Right lung (tissue), 5 donors: ENCODE data around the gene ZNF341. TPM values are rescaled to one million over a fixed set of nuclear protein-coding genes. Genes with fewer than 3 reads are reported as not detected.

Experiments
- DNase-seq, 2 donors: peaks; one replicate each; pipeline ENCODE4 v3.0.0-alpha.2; 2013
- polyA plus RNA-seq, 5 donors: library from polyadenylated mRNA; unstranded; fragments of 120-200 nt; gene quantifications; one replicate each; pipeline versions ENCODE4 v1.2.1 to v1.2.3, GENCODE V29; 2013; ENCODE audit warnings: inconsistent platforms in 1 of 5, low replicate concordance in 1 of 5; ENCODE audit not compliant: insufficient read length in 5 of 5, insufficient read depth in 1 of 5

The ZNF341 gene
- polyA plus RNA-seq, 5 donors, result 3.0 to 5.3 (median 4.0) TPM

DNA sequence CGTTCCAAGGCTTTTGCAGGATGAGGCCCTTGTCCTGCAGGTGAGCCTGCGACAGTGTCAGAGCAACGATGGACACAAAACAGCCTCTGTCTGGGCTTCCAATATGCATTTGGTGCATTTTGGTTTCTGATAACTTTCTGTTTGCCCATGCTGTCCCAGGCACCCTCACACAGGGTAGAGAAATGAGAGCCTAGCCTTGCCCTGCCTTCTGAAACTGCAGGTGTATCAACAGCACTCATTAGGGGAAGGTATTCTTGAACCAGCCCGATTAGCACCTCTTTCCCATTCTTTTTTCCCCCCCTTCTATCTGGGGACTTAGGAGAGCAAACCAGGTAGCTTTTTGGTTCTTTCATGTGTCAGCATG lies 109.6 kb downstream of the ZNF341 start:
- DNase-seq, result no peak

Other genes starting within 250 kb of the ZNF341 start
- 10 to 100 TPM; 34.1 to 48.8 (median 40.5) TPM for gene CBFA2T2, start 241.9 kb upstream of the ZNF341 start, polyA plus RNA-seq
- gene C20orf144, start 69.7 kb upstream of the ZNF341 start, polyA plus RNA-seq, result under 1 TPM; 0.32 to 0.60 (median 0.39) TPM
- gene ACTL10, start 65.1 kb upstream of the ZNF341 start, polyA plus RNA-seq, result under 1 TPM; 0.29 to 0.91 (median 0.44) TPM
- gene NECAB3, start 57.6 kb upstream of the ZNF341 start, polyA plus RNA-seq, result 10 to 100 TPM; 19.3 to 39.3 (median 29.5) TPM
- gene E2F1, start 45.6 kb upstream of the ZNF341 start, polyA plus RNA-seq, result 10 to 100 TPM; 13.1 to 19.0 (median 14.5) TPM
- 10 to 100 TPM; 14.2 to 16.6 (median 14.6) TPM for gene PXMP4, start 11.7 kb upstream of the ZNF341 start, polyA plus RNA-seq
- gene CHMP4B, start 79.4 kb downstream of the ZNF341 start, polyA plus RNA-seq, result 100 to 1,000 TPM; 103 to 124 (median 117) TPM